Left ventricle myocardium superior (tissue), 1 donor: ENCODE data around the gene ZC3H12D. TPM values are rescaled to one million over a fixed set of nuclear protein-coding genes. Genes with fewer than 3 reads are reported as not detected.

ENCODE experiments used
- total RNA-seq: library from RNA; stranded (reverse); fragmentation: NEBNext Ultra II Directional; extraction: Animal tissue kit (Norgen Biotek cat#: 25700); gene quantifications from one replicate; pipeline ENCODE4 v1.2.1, GENCODE V29; 2021
- donor health status: DM: no; HTN: yes; CAD: no; lungs with severe emphysema.

The ZC3H12D gene
- total RNA-seq, 1 donor from 2014 or later: 0.42 TPM

Other genes starting within 250 kb of the ZC3H12D start
- 57.6 TPM for gene TAB2, start 167.3 kb downstream of the ZC3H12D start, total RNA-seq
- 0.32 TPM for gene SUMO4, start 84.8 kb downstream of the ZC3H12D start, total RNA-seq
- gene PPIL4, start 61.0 kb upstream of the ZC3H12D start, total RNA-seq: 15.6 TPM
- 55.2 TPM for gene GINM1, start 81.4 kb upstream of the ZC3H12D start, total RNA-seq
- gene KATNA1, start 163.7 kb upstream of the ZC3H12D start, total RNA-seq: 9.5 TPM
- gene LATS1, start 233.1 kb upstream of the ZC3H12D start, total RNA-seq: 12.2 TPM